ENCODE data around the gene RAD51AP1.

RAD51AP1 gene

DNA sequence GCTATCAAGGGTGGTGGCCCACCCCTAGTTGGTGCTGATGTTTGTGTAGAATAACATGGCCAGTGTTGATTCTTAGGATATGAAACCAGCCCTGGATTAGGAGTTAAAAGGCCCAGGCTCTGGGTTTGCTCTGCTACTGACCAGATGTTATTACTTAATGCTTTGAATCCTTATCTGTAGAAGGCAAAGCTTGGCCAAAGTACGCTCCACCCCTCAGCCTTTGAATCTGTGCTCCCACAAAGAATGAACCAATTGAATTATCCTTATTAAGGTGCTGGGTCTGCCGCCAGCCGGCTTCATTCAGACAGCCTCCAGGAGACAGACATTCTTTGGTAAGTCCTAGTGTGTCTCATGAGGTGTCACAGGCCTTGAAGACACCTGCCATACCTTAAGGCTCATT is 68.4 kb downstream of the RAD51AP1 start:
- Histone ChIP-seq H3K9ac (ENCODE audit: low read depth, low read length, poor library complexity, severe bottlenecking) (no peak overlapping the region), H3F3A (ENCODE audit: low read depth) (no peaks in the 10 kb centered on the region), H3K36me3 (ENCODE audit: insufficient read depth, low read length) (peaks cover 6% of the 10 kb centered on the region; the same call in 1 of the 2 replicates), H3K9me2 (replicated peaks; ENCODE audit: low read depth, low read length) (no peaks in the 10 kb centered on the region), H3K27me3 (ENCODE audit: insufficient read depth, low read length, poor library complexity, severe bottlenecking) (no peaks in the 10 kb centered on the region), H3K9me3 (ENCODE audit: insufficient read depth, low read depth, low read length) (no peaks in the 10 kb centered on the region), H3K79me2 (ENCODE audit: insufficient read depth, low read length) (peaks cover 15% of the 10 kb centered on the region), H2AFZ (ENCODE audit: low read length) (no peak overlapping the region), H4K20me1 (ENCODE audit: insufficient read depth, low read length, poor library complexity, severe bottlenecking) (no peaks in the 10 kb centered on the region), H3K4me2 (ENCODE audit: low read depth, low read length, poor library complexity, severe bottlenecking) (peak overlapping the region; percentile 57), H3K4me3 (ENCODE audit: low read length, poor library complexity, severe bottlenecking) (no peak overlapping the region), H3K4me1 (ENCODE audit: insufficient read depth, low read length, poor library complexity, severe bottlenecking) (peaks cover 13% of the 10 kb centered on the region)
- TF ChIP-seq EZH2phosphoT487 (IDR thresholded peaks at IDR 0.05; ENCODE audit: borderline replicate concordance) (no peak), CTCF (conservative IDR thresholded peaks at IDR 0.05; ENCODE audit: low read length) (no peak)

DNA sequence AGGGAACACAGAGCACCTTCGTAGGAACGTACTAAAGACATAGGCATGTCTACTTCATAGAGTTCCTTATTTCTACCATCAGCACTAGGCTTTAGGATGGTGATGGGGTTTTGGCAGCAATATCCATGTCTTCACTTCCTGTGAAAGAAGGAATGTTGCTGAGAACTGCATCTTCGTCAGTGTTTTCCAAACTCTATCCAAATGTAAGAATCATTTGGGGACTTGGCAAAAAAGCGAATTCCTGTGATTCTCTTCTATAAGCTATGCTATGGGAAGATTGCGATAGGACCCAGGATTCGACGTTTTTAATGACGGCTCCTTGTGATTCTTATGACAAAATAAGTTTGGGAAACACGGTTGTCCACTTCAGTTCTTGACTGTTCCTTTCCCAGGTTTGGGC is 70.4 kb downstream of the RAD51AP1 start:
- no peaks in the 10 kb centered on the region for H3K27me3 ChIP-seq (ENCODE audit: insufficient read depth, low read length, poor library complexity, severe bottlenecking)
- H3K4me2 ChIP-seq (ENCODE audit: low read depth, low read length, poor library complexity, severe bottlenecking), result no peak overlapping the region
- no peak overlapping the region for H3K4me3 ChIP-seq (ENCODE audit: low read length, poor library complexity, severe bottlenecking)
- TF ChIP-seq EZH2phosphoT487 (IDR thresholded peaks at IDR 0.05; ENCODE audit: borderline replicate concordance), result no peak
- no peak for TF ChIP-seq CTCF (conservative IDR thresholded peaks at IDR 0.05; ENCODE audit: low read length)
- peaks cover 13% of the 10 kb centered on the region for H3K4me1 ChIP-seq (ENCODE audit: insufficient read depth, low read length, poor library complexity, severe bottlenecking)
- H3K9me3 ChIP-seq (ENCODE audit: insufficient read depth, low read depth, low read length), result no peaks in the 10 kb centered on the region
- no peaks in the 10 kb centered on the region for H3F3A ChIP-seq (ENCODE audit: low read depth)
- peaks cover 15% of the 10 kb centered on the region for H3K79me2 ChIP-seq (ENCODE audit: insufficient read depth, low read length)
- H3K36me3 ChIP-seq (ENCODE audit: insufficient read depth, low read length), result peaks cover 23% of the 10 kb centered on the region; the same call in 1 of the 2 replicates
- no peak overlapping the region for H3K9ac ChIP-seq (ENCODE audit: low read depth, low read length, poor library complexity, severe bottlenecking)
- no peak overlapping the region for H2AFZ ChIP-seq (ENCODE audit: low read length)
- H3K9me2 ChIP-seq (replicated peaks; ENCODE audit: low read depth, low read length), result no peaks in the 10 kb centered on the region
- no peaks in the 10 kb centered on the region for H4K20me1 ChIP-seq (ENCODE audit: insufficient read depth, low read length, poor library complexity, severe bottlenecking)
